ENCODE results near the gene LTBP4.

Gene LTBP4

DNA sequence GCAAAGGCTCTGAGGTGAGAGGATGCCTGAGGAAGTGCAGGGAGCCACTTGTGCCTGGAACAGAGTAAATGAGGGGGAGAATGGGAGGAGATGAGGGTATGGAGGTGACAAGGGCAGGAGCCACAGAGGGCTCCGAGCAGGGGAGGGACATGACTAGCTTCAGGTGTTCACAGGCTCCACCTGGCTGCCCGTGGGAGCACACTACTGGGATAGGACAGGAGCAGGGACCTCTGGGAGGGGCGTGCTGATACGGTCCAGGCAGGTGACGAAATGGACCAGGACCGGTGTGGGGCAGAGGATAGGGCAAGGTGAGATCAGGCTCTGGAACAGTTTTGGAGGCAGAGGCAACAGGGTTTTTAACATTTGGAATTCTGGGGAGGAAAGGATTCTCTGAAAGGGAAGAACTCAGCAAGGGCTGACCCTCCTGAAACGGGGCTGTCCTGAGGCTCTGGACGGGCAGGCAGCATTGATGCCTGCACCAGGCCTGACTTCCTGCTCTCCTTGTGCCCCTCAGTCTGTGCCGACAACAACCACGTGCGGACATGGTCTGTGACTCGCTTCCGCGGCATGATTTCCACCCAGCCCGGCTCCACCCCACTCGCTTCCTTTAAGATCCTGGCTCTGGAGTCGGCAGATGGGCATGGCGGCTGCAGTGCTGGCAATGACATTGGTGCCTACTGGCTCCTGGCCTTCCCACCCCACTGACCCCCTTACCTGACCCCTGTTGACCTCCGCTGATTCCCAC, 12.9 kb upstream of the LTBP4 start:
- no peak for DNase-seq (ENCODE audit: low read depth in 1 of 2, low spot score in 1 of 2)
- Histone ChIP-seq H3K27me3 (ENCODE audit: insufficient read depth, poor library complexity, severe bottlenecking) (no peaks in the 10 kb centered on the region), H3K27ac (replicated peaks) (no peak overlapping the region), H3K4me3 (replicated peaks; ENCODE audit: insufficient read depth, low read length) (no peak overlapping the region)
- TF ChIP-seq, protein P1, sequence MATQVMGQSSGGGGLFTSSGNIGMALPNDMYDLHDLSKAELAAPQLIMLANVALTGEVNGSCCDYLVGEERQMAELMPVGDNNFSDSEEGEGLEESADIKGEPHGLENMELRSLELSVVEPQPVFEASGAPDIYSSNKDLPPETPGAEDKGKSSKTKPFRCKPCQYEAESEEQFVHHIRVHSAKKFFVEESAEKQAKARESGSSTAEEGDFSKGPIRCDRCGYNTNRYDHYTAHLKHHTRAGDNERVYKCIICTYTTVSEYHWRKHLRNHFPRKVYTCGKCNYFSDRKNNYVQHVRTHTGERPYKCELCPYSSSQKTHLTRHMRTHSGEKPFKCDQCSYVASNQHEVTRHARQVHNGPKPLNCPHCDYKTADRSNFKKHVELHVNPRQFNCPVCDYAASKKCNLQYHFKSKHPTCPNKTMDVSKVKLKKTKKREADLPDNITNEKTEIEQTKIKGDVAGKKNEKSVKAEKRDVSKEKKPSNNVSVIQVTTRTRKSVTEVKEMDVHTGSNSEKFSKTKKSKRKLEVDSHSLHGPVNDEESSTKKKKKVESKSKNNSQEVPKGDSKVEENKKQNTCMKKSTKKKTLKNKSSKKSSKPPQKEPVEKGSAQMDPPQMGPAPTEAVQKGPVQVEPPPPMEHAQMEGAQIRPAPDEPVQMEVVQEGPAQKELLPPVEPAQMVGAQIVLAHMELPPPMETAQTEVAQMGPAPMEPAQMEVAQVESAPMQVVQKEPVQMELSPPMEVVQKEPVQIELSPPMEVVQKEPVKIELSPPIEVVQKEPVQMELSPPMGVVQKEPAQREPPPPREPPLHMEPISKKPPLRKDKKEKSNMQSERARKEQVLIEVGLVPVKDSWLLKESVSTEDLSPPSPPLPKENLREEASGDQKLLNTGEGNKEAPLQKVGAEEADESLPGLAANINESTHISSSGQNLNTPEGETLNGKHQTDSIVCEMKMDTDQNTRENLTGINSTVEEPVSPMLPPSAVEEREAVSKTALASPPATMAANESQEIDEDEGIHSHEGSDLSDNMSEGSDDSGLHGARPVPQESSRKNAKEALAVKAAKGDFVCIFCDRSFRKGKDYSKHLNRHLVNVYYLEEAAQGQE (IDR thresholded peaks at IDR 0.05; ENCODE audit: insufficient replicate concordance, low read depth), result no peak
- TF ChIP-seq GABPA (IDR thresholded peaks at IDR 0.05; ENCODE audit: low read depth), result no peak
- TF ChIP-seq, protein P2, sequence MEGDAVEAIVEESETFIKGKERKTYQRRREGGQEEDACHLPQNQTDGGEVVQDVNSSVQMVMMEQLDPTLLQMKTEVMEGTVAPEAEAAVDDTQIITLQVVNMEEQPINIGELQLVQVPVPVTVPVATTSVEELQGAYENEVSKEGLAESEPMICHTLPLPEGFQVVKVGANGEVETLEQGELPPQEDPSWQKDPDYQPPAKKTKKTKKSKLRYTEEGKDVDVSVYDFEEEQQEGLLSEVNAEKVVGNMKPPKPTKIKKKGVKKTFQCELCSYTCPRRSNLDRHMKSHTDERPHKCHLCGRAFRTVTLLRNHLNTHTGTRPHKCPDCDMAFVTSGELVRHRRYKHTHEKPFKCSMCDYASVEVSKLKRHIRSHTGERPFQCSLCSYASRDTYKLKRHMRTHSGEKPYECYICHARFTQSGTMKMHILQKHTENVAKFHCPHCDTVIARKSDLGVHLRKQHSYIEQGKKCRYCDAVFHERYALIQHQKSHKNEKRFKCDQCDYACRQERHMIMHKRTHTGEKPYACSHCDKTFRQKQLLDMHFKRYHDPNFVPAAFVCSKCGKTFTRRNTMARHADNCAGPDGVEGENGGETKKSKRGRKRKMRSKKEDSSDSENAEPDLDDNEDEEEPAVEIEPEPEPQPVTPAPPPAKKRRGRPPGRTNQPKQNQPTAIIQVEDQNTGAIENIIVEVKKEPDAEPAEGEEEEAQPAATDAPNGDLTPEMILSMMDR (IDR thresholded peaks at IDR 0.05; ENCODE audit: insufficient read depth, low read length), result no peak
- no peak for TF ChIP-seq SPI1 (IDR thresholded peaks at IDR 0.05; ENCODE audit: borderline replicate concordance, low read depth)
- TF ChIP-seq POLR2AphosphoS5 (IDR thresholded peaks at IDR 0.05; ENCODE audit: low read depth), result no peak

DNA sequence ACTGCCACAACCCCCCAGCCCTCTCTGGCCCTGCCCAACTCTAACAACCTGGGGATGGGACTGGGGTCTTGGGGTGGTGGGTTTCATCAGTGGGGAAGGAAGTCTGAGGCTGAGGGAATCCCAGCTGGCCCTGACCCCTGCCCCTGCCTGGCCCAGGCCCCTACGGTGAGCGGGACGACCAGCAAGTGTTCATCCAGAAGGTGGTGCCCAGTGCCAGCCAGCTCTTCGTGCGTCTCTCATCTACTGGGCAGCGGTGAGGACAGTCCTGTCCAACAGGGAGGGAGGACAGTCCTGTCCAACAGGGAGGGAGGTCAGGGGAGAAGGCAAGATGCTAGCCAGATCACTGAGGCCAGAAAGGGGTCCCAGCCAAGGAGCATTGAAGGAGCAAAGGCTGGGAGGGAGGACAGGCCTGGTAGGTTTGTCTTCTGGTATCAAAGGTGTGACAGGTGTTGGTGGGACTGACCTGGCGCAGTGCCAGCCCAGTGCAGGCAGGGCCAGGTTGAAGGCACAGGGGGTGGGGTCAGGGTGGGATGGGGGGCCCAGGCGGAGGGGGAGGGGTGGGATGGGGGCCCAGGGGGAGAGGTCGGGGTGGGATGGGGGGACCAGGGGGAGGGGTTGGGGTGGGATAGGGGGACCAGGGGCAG, 12.1 kb upstream of the LTBP4 start:
- no peak for TF ChIP-seq GABPA (IDR thresholded peaks at IDR 0.05; ENCODE audit: low read depth)
- no peak for TF ChIP-seq POLR2AphosphoS5 (IDR thresholded peaks at IDR 0.05; ENCODE audit: low read depth)
- TF ChIP-seq, protein P1 (IDR thresholded peaks at IDR 0.05; ENCODE audit: insufficient replicate concordance, low read depth), result no peak
- no peak for TF ChIP-seq SPI1 (IDR thresholded peaks at IDR 0.05; ENCODE audit: borderline replicate concordance, low read depth)
- TF ChIP-seq, protein P2 (IDR thresholded peaks at IDR 0.05; ENCODE audit: insufficient read depth, low read length), result no peak
- Histone ChIP-seq H3K27me3 (ENCODE audit: insufficient read depth, poor library complexity, severe bottlenecking) (no peaks in the 10 kb centered on the region), H3K4me3 (replicated peaks; ENCODE audit: insufficient read depth, low read length) (no peak overlapping the region), H3K27ac (replicated peaks) (no peak overlapping the region)
- DNase-seq (ENCODE audit: low read depth in 1 of 2, low spot score in 1 of 2), result no peak

DNA sequence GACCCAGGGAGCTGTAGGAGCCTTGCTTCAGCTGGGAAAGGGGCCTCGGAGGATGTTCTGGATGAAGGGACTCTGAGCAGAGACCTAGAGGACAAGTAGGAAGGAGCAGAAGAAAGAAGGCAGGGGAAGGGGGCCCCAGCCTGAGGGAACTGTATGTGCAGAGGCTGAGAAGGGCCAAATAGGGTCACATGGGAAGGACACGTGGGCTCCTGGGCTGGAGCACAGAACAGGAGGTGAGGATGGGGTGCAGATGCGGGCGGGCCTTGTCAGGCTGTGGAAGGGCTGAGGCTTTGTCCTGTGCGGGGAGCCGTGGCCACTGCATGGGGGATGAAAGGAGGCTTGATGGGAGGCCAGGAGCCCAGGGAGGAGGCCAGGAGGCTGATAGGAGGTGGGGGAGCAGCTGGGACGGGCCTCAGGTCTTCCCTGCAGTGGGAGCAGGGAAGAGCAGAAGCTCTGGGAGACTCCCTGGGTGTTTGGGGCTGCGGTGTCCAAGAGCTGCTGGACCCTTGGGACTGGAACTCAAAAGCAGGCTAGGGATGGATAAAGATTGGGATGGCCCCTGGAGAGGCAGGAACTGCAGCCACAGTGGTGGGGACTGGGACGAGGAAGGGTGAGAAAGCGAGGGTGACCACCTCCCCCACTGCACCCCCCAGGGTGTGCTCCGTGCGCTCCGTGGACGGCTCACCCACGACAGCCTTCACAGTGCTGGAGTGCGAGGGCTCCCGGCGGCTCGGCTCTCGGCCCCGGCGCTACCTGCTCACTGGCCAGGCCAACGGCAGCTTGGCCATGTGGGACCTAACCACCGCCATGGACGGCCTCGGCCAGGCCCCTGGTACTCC, 11.4 kb upstream of the LTBP4 start:
- Histone ChIP-seq H3K27me3 (ENCODE audit: insufficient read depth, poor library complexity, severe bottlenecking) (no peaks in the 10 kb centered on the region), H3K27ac (replicated peaks) (no peak overlapping the region), H3K4me3 (replicated peaks; ENCODE audit: insufficient read depth, low read length) (no peak overlapping the region)
- DNase-seq (ENCODE audit: low read depth in 1 of 2, low spot score in 1 of 2), result no peak
- no peak for TF ChIP-seq GABPA (IDR thresholded peaks at IDR 0.05; ENCODE audit: low read depth)

Measured in HL-60 (cell line).